H1 (cell line): ENCODE data around the gene DOLK. TPM values are rescaled to one million over a fixed set of nuclear protein-coding genes. Genes with fewer than 3 reads are reported as not detected.

Source experiments
- CTCF ChIA-PET: fragments of 300-600 bp; sonication (Branson Sonifier 250); formaldehyde crosslinking; loops from one replicate; lab custom pipeline; 2021; ENCODE audit not compliant: partially characterized antibody; lab: Charles Lee
- POLR2A ChIA-PET: fragments of 300-600 bp; sonication (Branson Sonifier 250); formaldehyde crosslinking; loops from one replicate; lab custom pipeline; 2021; ENCODE audit warnings: inconsistent platforms; ENCODE audit not compliant: partially characterized antibody; lab: Charles Lee
- DNase-seq, 2 experiments: peaks; one replicate each; pipeline versions ENCODE4 v3.0.0 to v3.0.0-alpha.2; 2010 to 2022; ENCODE audit warnings: low spot score in 2 of 2, low read depth in 1 of 2, mixed read lengths in 1 of 2
- FAIRE-seq: peaks from 2 replicates; lab custom pipeline; 2011; peaks lifted over from hg19 to GRCh38; lab: Jason Lieb, UNC
- H2AFZ ChIP-seq: 2 replicates; pipeline ENCODE4 v1.8.1; 2012; ENCODE audit warnings: low read length, inconsistent platforms
- H2AK5ac ChIP-seq: 2 replicates; pipeline ENCODE4 v1.6.1; 2013; ENCODE audit warnings: low read depth, low read length
- H2BK120ac ChIP-seq: replicated peaks from 2 replicates; pipeline ENCODE3; 2013; ENCODE audit warnings: low read depth, low read length, inconsistent platforms
- H2BK12ac ChIP-seq: 2 replicates; pipeline ENCODE4 v1.6.1; 2013; ENCODE audit warnings: low read depth, low read length
- H2BK15ac ChIP-seq: 2 replicates; pipeline ENCODE4 v1.6.1; 2013; ENCODE audit warnings: low read length
- H2BK20ac ChIP-seq: 2 replicates; pipeline ENCODE4 v1.6.1; 2013; ENCODE audit warnings: low read length
- H2BK5ac ChIP-seq: 2 replicates; pipeline ENCODE4 v1.6.1; 2013; ENCODE audit warnings: low read depth, low read length
- H3K14ac ChIP-seq: 2 replicates; pipeline ENCODE4 v1.6.1; 2013; ENCODE audit warnings: inconsistent platforms; ENCODE audit not compliant: insufficient read length
- H3K18ac ChIP-seq: 2 replicates; pipeline ENCODE4 v1.6.1; 2013; ENCODE audit warnings: low read length; ENCODE audit errors: extremely low read depth
- H3K23ac ChIP-seq: 2 replicates; pipeline ENCODE4 v1.6.1; 2013; ENCODE audit warnings: inconsistent platforms; ENCODE audit not compliant: insufficient read length
- H3K23me2 ChIP-seq: 2 replicates; pipeline ENCODE4 v1.6.1; 2013; ENCODE audit warnings: low read depth, low read length
- H3K27ac ChIP-seq: 2 replicates; pipeline ENCODE4 v1.6.1; 2011; ENCODE audit warnings: low read depth, low read length, inconsistent platforms
- H3K27me3 ChIP-seq, 4 experiments: replicated peaks in 1 of 4; 1 replicate in 1 of 4; 2 replicates in 3 of 4; pipeline versions ENCODE4 v1.6.1 to v1.8.1; 2011 to 2013; ENCODE audit warnings: low read length in 3 of 4, mild to moderate bottlenecking in 3 of 4, inconsistent platforms in 2 of 4, mixed read lengths in 2 of 4, moderate library complexity in 1 of 4; ENCODE audit not compliant: control insufficient read depth in 3 of 4, insufficient read depth in 3 of 4; ENCODE audit errors: extremely low read depth in 1 of 4
- H3K36me3 ChIP-seq, 4 experiments: 2 replicates each; pipeline versions ENCODE4 v1.6.1 to v1.8.1; 2011 to 2013; ENCODE audit warnings: mild to moderate bottlenecking in 4 of 4, low read length in 3 of 4, moderate library complexity in 2 of 4, control low read depth in 1 of 4, inconsistent platforms in 1 of 4; ENCODE audit not compliant: insufficient read depth in 4 of 4, control insufficient read depth in 2 of 4
- H3K4ac ChIP-seq: replicated peaks from 2 replicates; pipeline ENCODE3; 2013; ENCODE audit warnings: low read length, low read depth, mixed read lengths, inconsistent platforms; ENCODE audit not compliant: insufficient read length
- H3K4me1 ChIP-seq, 4 experiments: replicated peaks in 1 of 4; 1 replicate in 1 of 4; 2 replicates in 3 of 4; pipeline versions ENCODE4 v1.6.1 to v1.8.1; 2011 to 2013; ENCODE audit warnings: low read length in 3 of 4, inconsistent platforms in 2 of 4, mixed read lengths in 1 of 4; ENCODE audit not compliant: insufficient read depth in 4 of 4, control insufficient read depth in 3 of 4
- H3K4me2 ChIP-seq, 2 experiments: 2 replicates each; pipeline versions ENCODE4 v1.6.1 to v1.8.1; 2011 to 2013; ENCODE audit warnings: low read depth in 2 of 2, low read length in 2 of 2, control low read depth in 1 of 2, inconsistent platforms in 1 of 2, mild to moderate bottlenecking in 1 of 2; ENCODE audit not compliant: insufficient read depth in 1 of 2
- H3K4me3 ChIP-seq, 4 experiments: fragments of 200-600, 300-600 bp in 1 of 4; sonication (generic), shearing (Covaris generic), sonication (Bioruptor Twin) in 1 of 4; 2 replicates each; pipeline versions ENCODE4 v1.5.1 to v1.8.1; 2011 to 2016; ENCODE audit warnings: low read length in 4 of 4, low read depth in 3 of 4, control low read depth in 2 of 4, inconsistent platforms in 2 of 4, mild to moderate bottlenecking in 2 of 4, mixed read lengths in 1 of 4, moderate library complexity in 1 of 4; ENCODE audit not compliant: insufficient read depth in 2 of 4; ENCODE audit errors: extremely low read depth in 1 of 4
- H3K56ac ChIP-seq: replicated peaks from 2 replicates; pipeline ENCODE3; 2013; ENCODE audit warnings: low read depth, mild to moderate bottlenecking, mixed read lengths, low read length, inconsistent platforms; ENCODE audit not compliant: insufficient read length
- H3K79me1 ChIP-seq: 2 replicates; pipeline ENCODE4 v1.6.1; 2013; ENCODE audit warnings: low read depth, low read length, control low read depth
- H3K79me2 ChIP-seq, 2 experiments: 2 replicates each; pipeline versions ENCODE4 v1.6.1 to v1.8.1; 2012 to 2013; ENCODE audit warnings: low read length in 2 of 2, mild to moderate bottlenecking in 2 of 2, inconsistent platforms in 1 of 2; ENCODE audit not compliant: insufficient read depth in 2 of 2, control insufficient read depth in 1 of 2
- H3K9ac ChIP-seq, 4 experiments: replicated peaks in 1 of 4; 1 replicate in 1 of 4; 2 replicates in 3 of 4; pipeline versions ENCODE4 v1.6.1 to v1.8.1; 2011 to 2013; ENCODE audit warnings: low read depth in 3 of 4, low read length in 3 of 4, control low read depth in 2 of 4, mild to moderate bottlenecking in 2 of 4, moderate library complexity in 2 of 4, inconsistent platforms in 1 of 4; ENCODE audit errors: extremely low read depth in 1 of 4
- H3K9me3 ChIP-seq, 2 experiments: 2 replicates each; pipeline versions ENCODE4 v1.6.1 to v1.8.1; 2012 to 2013; ENCODE audit warnings: mild to moderate bottlenecking in 2 of 2, moderate library complexity in 2 of 2, control low read depth in 1 of 2, inconsistent platforms in 1 of 2, low read depth in 1 of 2, low read length in 1 of 2, mixed read lengths in 1 of 2; ENCODE audit not compliant: insufficient read depth in 2 of 2
- H4K20me1 ChIP-seq, 2 experiments: replicated peaks in 1 of 2; 2 replicates each; pipeline versions ENCODE3 to v1.8.1; 2011 to 2013; ENCODE audit warnings: inconsistent platforms in 2 of 2, low read length in 2 of 2, mild to moderate bottlenecking in 1 of 2; ENCODE audit not compliant: insufficient read depth in 2 of 2, control insufficient read depth in 1 of 2
- H4K5ac ChIP-seq: 2 replicates; pipeline ENCODE4 v1.6.1; 2013; ENCODE audit warnings: low read length, low read depth, mixed read lengths, inconsistent platforms; ENCODE audit not compliant: insufficient read length
- H4K8ac ChIP-seq: 2 replicates; pipeline ENCODE4 v1.8.0; 2013; ENCODE audit warnings: mild to moderate bottlenecking, moderate library complexity, low read length, inconsistent platforms; ENCODE audit not compliant: insufficient read depth; ENCODE audit errors: extremely low read depth
- H4K91ac ChIP-seq: replicated peaks from 2 replicates; pipeline ENCODE3; 2013; ENCODE audit warnings: low read length, mixed read lengths, inconsistent platforms; ENCODE audit not compliant: insufficient read length
- BRCA1 ChIP-seq: IDR thresholded peaks from 2 replicates; pipeline ENCODE4 v1.6.1; 2012; ENCODE audit warnings: low read depth, low read length, improper control_type of control experiment
- CTCF ChIP-seq, 3 experiments: IDR thresholded peaks; 1 replicate in 2 of 3; 2 replicates in 1 of 3; pipeline versions ENCODE4 v1.5.1 to v1.6.1; 2011; ENCODE audit warnings: low read length in 3 of 3, mild to moderate bottlenecking in 3 of 3, inconsistent platforms in 2 of 3, low read depth in 1 of 3, moderate library complexity in 1 of 3; ENCODE audit not compliant: insufficient read depth in 1 of 3; ENCODE audit errors: control extremely low read depth in 1 of 3
- EGR1 ChIP-seq: IDR thresholded peaks from 2 replicates; pipeline ENCODE4 v1.6.1; 2011; ENCODE audit warnings: low read depth, low read length, borderline replicate concordance
- JUN ChIP-seq: IDR thresholded peaks from 2 replicates; pipeline ENCODE4 v1.6.1; 2011; ENCODE audit warnings: low read depth, mild to moderate bottlenecking, improper control_type of control experiment, low read length
- JUND ChIP-seq: IDR thresholded peaks from 2 replicates; pipeline ENCODE4 v1.6.1; 2011; ENCODE audit warnings: mild to moderate bottlenecking, improper control_type of control experiment, low read length
- MAX ChIP-seq: IDR thresholded peaks from 2 replicates; pipeline ENCODE4 v1.6.1; 2012; ENCODE audit warnings: inconsistent platforms
- SP1 ChIP-seq: IDR thresholded peaks from 2 replicates; pipeline ENCODE4 v1.6.1; 2011; ENCODE audit warnings: low read depth, low read length
- TEAD4 ChIP-seq: IDR thresholded peaks from 2 replicates; pipeline ENCODE4 v1.6.1; 2012; ENCODE audit warnings: low read depth, low read length, inconsistent platforms, mixed read lengths
- WGBS, 2 experiments: shearing (Covaris generic) in 1 of 2; methylation state at CpG; one replicate each; pipeline versions ENCODE4 v1.1.6 to v1.1.7; 2013 to 2015; ENCODE audit warnings: low lambda C conversion rate in 2 of 2, mixed read lengths in 2 of 2, inconsistent platforms in 1 of 2, low coverage in 1 of 2, missing lambda C conversion rate in 1 of 2; ENCODE audit not compliant: insufficient replicate concordance in 2 of 2, insufficient coverage in 1 of 2, insufficient read length in 1 of 2; ENCODE audit errors: extremely low coverage in 1 of 2, missing lambda C conversion rate in 1 of 2; 5-methylcytosine and 5-hydroxymethylcytosine counted together
- polyA plus RNA-seq, 7 experiments: library from polyadenylated mRNA; depleted of rRNA in 3 of 7; stranded (reverse) in 5 of 7; unstranded in 2 of 7; fragments of >200 nt in 5 of 7; fragments of 200-250 nt in 2 of 7; gene quantifications; 1 replicate in 5 of 7; 2 replicates in 1 of 7; 4 replicates in 1 of 7; pipeline versions ENCODE4 v1.2.1 to v1.2.3, GENCODE V29; 2011 to 2013; ENCODE audit warnings: missing spikeins in 2 of 7, mixed read lengths in 2 of 7
- total RNA-seq: library from RNA; stranded (reverse); fragmentation: NEBNext Ultra II Directional; extraction: Animal tissue kit (Norgen Biotek cat#: 25700); gene quantifications from 2 replicates; pipeline ENCODE4 v1.2.1, GENCODE V29; 2021

The DOLK gene
- total and polyA plus RNA-seq, 2 of the 8 experiments (the other 6 are each of a cell fraction or from before 2014, with no cell fraction given): 17.2 to 44.3 TPM

GRCh38 chr9:128986671-128987070, 39.3 kb upstream of the DOLK start:
- Histone ChIP-seq H3K36me3 (peaks cover 22 to 77% (median 68%) of the 10 kb centered on the region in 4 experiments), H3K4ac (no peak overlapping the region), H3K18ac (no peak overlapping the region), H2BK5ac (no peak overlapping the region), H3K27me3 (no peaks in the 10 kb centered on the region), H2BK12ac (no peak overlapping the region), H3K4me3 (no peak overlapping the region), H2BK20ac (no peak overlapping the region), H4K8ac (no peak overlapping the region), H2AK5ac (no peak overlapping the region), H3K79me2 (no peaks in the 10 kb centered on the region), H4K20me1 (peaks cover 0 to 1% of the 10 kb centered on the region in 2 experiments), H3K4me2 (no peak overlapping the region), H3K14ac (no peak overlapping the region), H2AFZ (no peak overlapping the region), H3K4me1 (no peaks in the 10 kb centered on the region), H3K23ac (no peak overlapping the region), H3K23me2 (no peaks in the 10 kb centered on the region), H3K27ac (no peak overlapping the region), H3K56ac (no peak overlapping the region), H2BK120ac (no peak overlapping the region), H4K91ac (no peak overlapping the region), H4K5ac (no peak overlapping the region), H3K79me1 (no peaks in the 10 kb centered on the region), H3K9ac (no peak overlapping the region), H3K9me3 (no peaks in the 10 kb centered on the region), H2BK15ac (no peak overlapping the region)
- ChIA-PET CTCF (interaction anchor here (0.9 to 3.0 kb wide), 3 partner anchors 16 to 27 kb away, joined by 3 to 9 read pairs (median 5); no protein-coding TSS in a partner anchor), POLR2A (interaction anchor here (1.0 kb wide), 1 partner anchor 22 kb away, joined by 3 read pairs; no protein-coding TSS in a partner anchor)
- DNase-seq: no peak
- FAIRE-seq: no peak
- WGBS, 2 experiments: 92% methylated on average over 5 of the region's 5 CpGs; no CpG with 5 or more reads in 1 of the 2 experiments
- TF ChIP-seq MAX (no peak), CTCF (IDR thresholded peaks at IDR 0.05; ENCODE audit: control extremely low read depth in 1 of 3, insufficient read depth in 1 of 3, low read depth in 1 of 3, low read length in 3 of 3) (no peak), TEAD4 (no peak), SP1 (no peak), JUN (no peak), JUND (no peak), BRCA1 (no peak), EGR1 (no peak)
